SK-N-SH treated with all-trans-retinoic acid at 6 μM for 48 hours (cell line): Measurements from ENCODE around the gene SLC16A12.

Source experiments
- BACH2 ChIP-seq: fragments of 250-450 bp; sonication (Bioruptor Pico); IDR thresholded peaks from 2 replicates; pipeline ENCODE4 v1.9.0; 2021; ENCODE audit warnings: mild to moderate bottlenecking, borderline replicate concordance
- CREB5 ChIP-seq: fragments of 250-450 bp; sonication (Bioruptor Pico); IDR thresholded peaks from 2 replicates; pipeline ENCODE4 v1.5.1; 2020; ENCODE audit warnings: low read depth, mild to moderate bottlenecking, moderate library complexity
- CSDC2 ChIP-seq: fragments of 250-450 bp; sonication (Bioruptor Pico); IDR thresholded peaks from 2 replicates; pipeline ENCODE4 v1.5.0; 2020; ENCODE audit warnings: mild to moderate bottlenecking, moderate library complexity
- ISL1 ChIP-seq: fragments of 250-450 bp; sonication (Bioruptor Pico); IDR thresholded peaks from 2 replicates; pipeline ENCODE4 v2.1.2; 2022; ENCODE audit warnings: mild to moderate bottlenecking, moderate library complexity
- OSR1 ChIP-seq: fragments of 250-450 bp; sonication (Bioruptor Pico); IDR thresholded peaks from 2 replicates; pipeline ENCODE4 v1.8.0; 2022; ENCODE audit warnings: moderate library complexity, mild to moderate bottlenecking, inconsistent platforms
- PPARA ChIP-seq: fragments of 250-450 bp; sonication (Bioruptor Pico); IDR thresholded peaks from 2 replicates; pipeline ENCODE4 v1.5.0; 2020; ENCODE audit warnings: mild to moderate bottlenecking, borderline replicate concordance
- RARB ChIP-seq: fragments of 250-450 bp; sonication (Bioruptor Pico); IDR thresholded peaks from 2 replicates; pipeline ENCODE4 v1.8.0; 2021; ENCODE audit warnings: mild to moderate bottlenecking, moderate library complexity
- SNAI2 ChIP-seq: fragments of 250-450 bp; sonication (Bioruptor Pico); IDR thresholded peaks from 2 replicates; pipeline ENCODE4 v1.5.0; 2020; ENCODE audit warnings: mild to moderate bottlenecking, moderate library complexity
- ZC3H10 ChIP-seq: fragments of 250-450 bp; sonication (Bioruptor Pico); IDR thresholded peaks from 2 replicates; pipeline ENCODE4 v1.5.1; 2021; ENCODE audit warnings: mild to moderate bottlenecking, moderate library complexity
- ZFP3 ChIP-seq: fragments of 250-450 bp; sonication (Bioruptor Pico); IDR thresholded peaks from 2 replicates; pipeline ENCODE4 v1.5.0; 2020; ENCODE audit warnings: mild to moderate bottlenecking, moderate library complexity
- ZNF565 ChIP-seq: fragments of 450-650 bp; formaldehyde crosslinking; conservative IDR thresholded peaks from 2 replicates; pipeline ENCODE4 v1.5.0; 2020; ENCODE audit warnings: low read depth, mild to moderate bottlenecking, moderate library complexity
- ZNF70 ChIP-seq: fragments of 450-650 bp; formaldehyde crosslinking; IDR thresholded peaks from 2 replicates; pipeline ENCODE4 v1.5.0; 2020; ENCODE audit warnings: mild to moderate bottlenecking, moderate library complexity
- TF ChIP-seq, protein P1 (sequence below): fragments of 250-450 bp; sonication (Bioruptor Pico); IDR thresholded peaks from 2 replicates; pipeline ENCODE4 v1.5.0; 2020; ENCODE audit warnings: mild to moderate bottlenecking, moderate library complexity
- TF ChIP-seq, protein P2 (sequence below): fragments of 250-450 bp; sonication (Bioruptor Pico); IDR thresholded peaks from 2 replicates; pipeline ENCODE4 v1.8.0; 2020; ENCODE audit warnings: mild to moderate bottlenecking, moderate library complexity, borderline replicate concordance

- TF ChIP-seq ISL1 (no peak), RARB (CRISPR knock-in tag) (no peak), ZC3H10 (CRISPR knock-in tag) (no peak), ZNF70 (no peak), CSDC2 (CRISPR knock-in tag) (no peak), ZNF565 (CRISPR knock-in tag) (no peak), SNAI2 (CRISPR knock-in tag) (no peak), OSR1 (no peak), BACH2 (CRISPR knock-in tag) (no peak), PPARA (CRISPR knock-in tag) (no peak), ZFP3 (CRISPR knock-in tag) (no peak), CREB5 (CRISPR knock-in tag) (no peak)
- TF ChIP-seq, protein P1, sequence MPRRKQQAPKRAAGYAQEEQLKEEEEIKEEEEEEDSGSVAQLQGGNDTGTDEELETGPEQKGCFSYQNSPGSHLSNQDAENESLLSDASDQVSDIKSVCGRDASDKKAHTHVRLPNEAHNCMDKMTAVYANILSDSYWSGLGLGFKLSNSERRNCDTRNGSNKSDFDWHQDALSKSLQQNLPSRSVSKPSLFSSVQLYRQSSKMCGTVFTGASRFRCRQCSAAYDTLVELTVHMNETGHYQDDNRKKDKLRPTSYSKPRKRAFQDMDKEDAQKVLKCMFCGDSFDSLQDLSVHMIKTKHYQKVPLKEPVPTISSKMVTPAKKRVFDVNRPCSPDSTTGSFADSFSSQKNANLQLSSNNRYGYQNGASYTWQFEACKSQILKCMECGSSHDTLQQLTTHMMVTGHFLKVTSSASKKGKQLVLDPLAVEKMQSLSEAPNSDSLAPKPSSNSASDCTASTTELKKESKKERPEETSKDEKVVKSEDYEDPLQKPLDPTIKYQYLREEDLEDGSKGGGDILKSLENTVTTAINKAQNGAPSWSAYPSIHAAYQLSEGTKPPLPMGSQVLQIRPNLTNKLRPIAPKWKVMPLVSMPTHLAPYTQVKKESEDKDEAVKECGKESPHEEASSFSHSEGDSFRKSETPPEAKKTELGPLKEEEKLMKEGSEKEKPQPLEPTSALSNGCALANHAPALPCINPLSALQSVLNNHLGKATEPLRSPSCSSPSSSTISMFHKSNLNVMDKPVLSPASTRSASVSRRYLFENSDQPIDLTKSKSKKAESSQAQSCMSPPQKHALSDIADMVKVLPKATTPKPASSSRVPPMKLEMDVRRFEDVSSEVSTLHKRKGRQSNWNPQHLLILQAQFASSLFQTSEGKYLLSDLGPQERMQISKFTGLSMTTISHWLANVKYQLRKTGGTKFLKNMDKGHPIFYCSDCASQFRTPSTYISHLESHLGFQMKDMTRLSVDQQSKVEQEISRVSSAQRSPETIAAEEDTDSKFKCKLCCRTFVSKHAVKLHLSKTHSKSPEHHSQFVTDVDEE (CRISPR knock-in tag) = no peak
- TF ChIP-seq, protein P2, sequence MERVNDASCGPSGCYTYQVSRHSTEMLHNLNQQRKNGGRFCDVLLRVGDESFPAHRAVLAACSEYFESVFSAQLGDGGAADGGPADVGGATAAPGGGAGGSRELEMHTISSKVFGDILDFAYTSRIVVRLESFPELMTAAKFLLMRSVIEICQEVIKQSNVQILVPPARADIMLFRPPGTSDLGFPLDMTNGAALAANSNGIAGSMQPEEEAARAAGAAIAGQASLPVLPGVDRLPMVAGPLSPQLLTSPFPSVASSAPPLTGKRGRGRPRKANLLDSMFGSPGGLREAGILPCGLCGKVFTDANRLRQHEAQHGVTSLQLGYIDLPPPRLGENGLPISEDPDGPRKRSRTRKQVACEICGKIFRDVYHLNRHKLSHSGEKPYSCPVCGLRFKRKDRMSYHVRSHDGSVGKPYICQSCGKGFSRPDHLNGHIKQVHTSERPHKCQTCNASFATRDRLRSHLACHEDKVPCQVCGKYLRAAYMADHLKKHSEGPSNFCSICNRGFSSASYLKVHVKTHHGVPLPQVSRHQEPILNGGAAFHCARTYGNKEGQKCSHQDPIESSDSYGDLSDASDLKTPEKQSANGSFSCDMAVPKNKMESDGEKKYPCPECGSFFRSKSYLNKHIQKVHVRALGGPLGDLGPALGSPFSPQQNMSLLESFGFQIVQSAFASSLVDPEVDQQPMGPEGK (CRISPR knock-in tag) = no peak
These were observed 11.1 kb downstream of the SLC16A12 start for GRCh38 chr10:89524279-89524678.
